ENCODE measurements around the gene ZMYND10.

The ZMYND10 gene

GRCh38 chr3:50347187-50347813 lies 1.8 kb upstream of the ZMYND10 start:
- DNase-seq (ENCODE audit: low read depth in 2 of 2): peak; percentile 60 to 63

DNA sequence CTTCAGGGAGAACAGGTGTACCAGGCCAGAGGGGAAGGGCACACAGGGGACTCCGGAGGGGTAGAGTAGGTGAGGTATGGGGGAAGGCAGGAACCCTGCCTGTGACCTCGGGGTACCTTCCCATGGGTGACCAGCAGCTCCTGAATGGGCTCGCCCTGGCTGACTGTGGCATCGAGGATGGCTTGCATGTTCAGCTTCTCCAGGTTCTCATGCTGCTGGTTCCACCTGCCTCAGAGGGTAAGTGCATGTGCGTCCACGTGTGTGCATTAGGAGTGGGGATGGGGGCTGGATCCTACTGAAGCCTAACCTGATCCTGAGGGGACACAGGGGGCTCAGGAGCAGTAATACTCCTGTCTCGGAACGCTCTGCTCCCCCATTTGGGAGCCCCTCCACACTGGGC lies 524 bp downstream of the ZMYND10 start:
- no peak for DNase-seq (ENCODE audit: low read depth in 2 of 2)

DNA sequence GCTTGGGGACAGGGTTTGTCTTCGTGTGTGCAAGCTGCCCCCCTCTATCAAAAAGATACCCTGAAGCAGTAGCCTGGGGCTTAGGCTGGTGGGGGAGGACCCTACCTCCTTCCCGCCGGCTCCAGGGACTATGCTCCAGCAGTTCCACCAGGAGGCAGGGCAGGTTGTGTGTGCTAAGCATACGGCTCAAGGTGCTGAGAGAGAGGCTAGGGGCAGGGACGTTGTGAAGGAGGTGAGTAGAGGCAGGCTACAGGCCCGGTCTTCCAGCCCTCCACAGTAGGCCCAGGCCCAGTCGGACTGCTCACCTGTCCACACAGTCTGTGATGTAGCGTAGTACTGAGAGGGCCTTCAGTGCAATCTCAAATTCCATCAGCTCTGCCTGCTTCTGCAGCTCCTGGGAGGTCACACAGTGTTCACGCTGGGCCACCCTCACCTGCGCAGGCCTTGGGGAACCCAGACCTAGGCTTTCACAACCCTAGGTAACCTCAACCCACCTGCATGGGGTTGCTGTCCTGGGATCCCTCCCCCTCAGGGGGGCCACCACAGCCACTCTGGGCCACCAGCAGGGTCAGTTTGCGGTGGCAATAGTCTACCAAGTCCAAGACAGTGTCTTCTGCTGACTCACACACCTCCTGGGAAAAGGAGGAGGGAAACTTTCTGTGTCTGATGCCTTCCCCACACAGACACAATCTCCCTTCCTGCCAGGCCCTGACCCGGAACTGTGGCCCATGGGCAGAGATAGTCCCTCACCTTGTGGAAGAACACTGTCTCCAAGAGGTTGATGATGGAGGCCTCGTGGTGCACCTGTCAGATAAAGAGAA lies 2.5 kb downstream of the ZMYND10 start:
- no peak for DNase-seq (ENCODE audit: low read depth in 2 of 2)

DNA sequence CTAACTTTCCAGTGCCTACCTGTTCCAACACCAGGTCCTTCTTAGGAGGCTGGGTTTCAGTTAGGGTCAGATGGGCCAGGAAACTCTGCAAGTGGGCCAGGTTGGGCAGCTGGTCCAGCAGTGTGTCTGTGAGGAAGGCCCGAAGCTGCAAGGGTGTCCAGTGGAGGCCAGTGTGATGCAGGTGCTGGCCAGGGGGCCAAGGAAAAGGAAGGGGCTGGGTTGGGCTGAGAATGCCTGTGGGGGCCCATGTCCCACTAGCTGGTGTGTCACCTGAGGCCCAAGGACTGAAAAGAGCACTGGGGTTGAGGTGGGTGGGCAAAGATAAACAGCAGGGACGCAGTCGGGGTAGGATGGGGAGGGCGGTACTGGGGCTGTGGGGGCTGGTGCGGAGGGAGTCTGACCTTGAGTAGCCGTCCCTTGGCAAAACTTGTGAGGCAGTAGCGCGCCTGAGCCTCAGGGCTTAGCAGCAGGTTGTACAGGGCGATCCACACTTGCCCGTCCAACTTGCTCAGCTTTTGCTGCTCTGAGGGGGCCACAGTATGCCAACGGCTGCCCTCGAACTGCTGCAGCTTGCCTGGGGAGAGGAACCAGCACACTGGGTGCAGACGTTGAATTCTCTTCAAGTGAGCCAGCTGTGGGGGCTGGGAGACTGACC lies 3.4 kb downstream of the ZMYND10 start:
- DNase-seq (ENCODE audit: low read depth in 2 of 2): no peak

DNA sequence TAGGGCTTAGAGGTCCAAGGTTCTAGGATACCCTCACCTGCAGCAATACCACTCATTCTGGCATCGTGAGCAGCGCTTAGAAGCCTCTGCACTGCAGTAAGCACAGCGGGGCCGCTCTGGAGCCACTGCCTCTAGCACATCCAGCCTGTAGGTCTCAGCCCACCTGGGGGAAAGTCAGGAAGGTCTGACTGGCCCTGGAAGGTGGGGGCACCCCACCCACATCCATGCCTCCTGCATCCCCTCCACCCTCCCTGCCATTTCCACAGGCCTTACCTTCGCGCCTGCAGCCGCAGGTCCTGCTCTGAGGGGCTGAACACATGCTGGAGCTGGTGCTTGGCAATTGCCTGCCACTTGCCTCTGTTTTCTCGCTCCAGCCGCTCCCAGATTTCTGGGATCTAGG lies 4.0 kb downstream of the ZMYND10 start:
- DNase-seq (ENCODE audit: low read depth in 2 of 2): no peak

DNA sequence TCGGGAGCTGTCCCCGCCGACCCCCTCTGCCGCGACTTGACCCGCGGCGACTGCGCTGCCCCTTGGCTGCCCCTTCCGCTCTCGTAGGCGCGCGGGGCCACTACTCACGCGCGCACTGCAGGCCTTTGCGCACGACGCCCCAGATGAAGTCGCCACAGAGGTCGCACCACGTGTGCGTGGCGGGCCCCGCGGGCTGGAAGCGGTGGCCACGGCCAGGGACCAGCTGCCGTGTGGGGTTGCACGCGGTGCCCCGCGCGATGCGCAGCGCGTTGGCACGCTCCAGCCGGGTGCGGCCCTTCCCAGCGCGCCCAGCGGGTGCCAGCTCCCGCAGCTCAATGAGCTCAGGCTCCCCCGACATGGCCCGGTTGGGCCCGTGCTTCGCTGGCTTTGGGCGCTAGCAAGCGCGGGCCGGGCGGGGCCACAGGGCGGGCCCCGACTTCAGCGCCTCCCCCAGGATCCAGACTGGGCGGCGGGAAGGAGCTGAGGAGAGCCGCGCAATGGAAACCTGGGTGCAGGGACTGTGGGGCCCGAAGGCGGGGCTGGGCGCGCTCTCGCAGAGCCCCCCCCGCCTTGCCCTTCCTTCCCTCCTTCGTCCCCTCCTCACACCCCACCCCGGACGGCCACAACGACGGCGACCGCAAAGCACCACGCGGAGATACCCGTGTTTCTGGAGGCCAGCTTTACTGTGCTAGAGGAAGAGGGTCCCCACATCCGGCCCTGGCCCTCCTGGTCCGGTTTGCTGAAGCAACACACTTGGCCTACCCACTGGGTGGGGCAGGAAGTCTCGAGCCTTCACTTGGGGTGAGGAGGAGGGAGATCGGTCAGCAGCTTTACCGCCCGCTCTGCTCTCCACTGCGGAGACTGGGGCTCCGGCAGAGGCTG lies 4.8 kb downstream of the ZMYND10 start, which contains the start of gene RASSF1:
TSS of gene RASSF1 (minus strand) at position 389 of the 882 bp plus-strand sequence. CDS start at position 358, 31 bp downstream.
- peak in 1 of 2 donors; percentile 30 for DNase-seq (ENCODE audit: low read depth in 2 of 2)

GRCh38 chr3:50340147-50340447 lies 5.4 kb downstream of the ZMYND10 start:
- DNase-seq (ENCODE audit: low read depth in 2 of 2): no peak

GRCh38 chr3:50339485-50340146 lies 5.9 kb downstream of the ZMYND10 start:
- DNase-seq (ENCODE audit: low read depth in 2 of 2): no peak

GRCh38 chr3:50338965-50339364 lies 6.6 kb downstream of the ZMYND10 start:
- DNase-seq (ENCODE audit: low read depth in 2 of 2): no peak

- DNase-seq (ENCODE audit: low read depth in 2 of 2): peak; percentile 91
These were observed 8.2 kb downstream of the ZMYND10 start for GRCh38 chr3:50337175-50337861.

- DNase-seq (ENCODE audit: low read depth in 2 of 2): no peak
These were observed 8.9 kb downstream of the ZMYND10 start for GRCh38 chr3:50336452-50337174.

- DNase-seq (ENCODE audit: low read depth in 2 of 2): no peak
These were observed 11.0 kb downstream of the ZMYND10 start for GRCh38 chr3:50334339-50335075.

GRCh38 chr3:50333744-50334328 lies 11.7 kb downstream of the ZMYND10 start:
- DNase-seq (ENCODE audit: low read depth in 2 of 2): no peak

DNA sequence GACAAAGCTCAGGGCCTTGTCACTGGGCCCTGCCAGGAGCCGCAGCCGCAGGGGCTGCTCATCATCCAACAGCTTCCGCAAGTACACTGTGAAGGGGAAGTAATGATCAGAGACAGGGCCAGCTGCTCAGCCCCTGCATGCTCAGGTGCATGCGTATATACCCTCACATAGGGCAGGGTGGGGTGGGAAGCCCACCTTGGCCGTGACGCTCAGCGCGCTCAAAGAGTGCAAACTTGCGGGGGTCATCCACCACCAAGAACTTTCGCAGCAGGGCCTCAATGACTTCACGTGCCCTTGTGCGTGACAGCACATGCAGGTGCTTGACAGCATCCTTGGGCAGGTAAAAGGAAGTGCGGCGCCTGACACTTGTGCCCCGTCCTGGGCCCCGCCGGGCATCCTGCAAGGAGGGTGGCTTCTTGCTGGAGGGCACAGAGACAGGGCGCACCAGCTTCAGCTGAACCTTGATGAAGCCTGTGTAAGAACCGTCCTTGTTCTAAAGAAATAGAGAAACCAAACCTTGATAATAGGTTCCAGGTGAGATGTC lies 14.1 kb downstream of the ZMYND10 start:
- DNase-seq (ENCODE audit: low read depth in 2 of 2): no peak

- no peak for DNase-seq (ENCODE audit: low read depth in 2 of 2)
These were observed 15.2 kb downstream of the ZMYND10 start for GRCh38 chr3:50330330-50330729.

DNA sequence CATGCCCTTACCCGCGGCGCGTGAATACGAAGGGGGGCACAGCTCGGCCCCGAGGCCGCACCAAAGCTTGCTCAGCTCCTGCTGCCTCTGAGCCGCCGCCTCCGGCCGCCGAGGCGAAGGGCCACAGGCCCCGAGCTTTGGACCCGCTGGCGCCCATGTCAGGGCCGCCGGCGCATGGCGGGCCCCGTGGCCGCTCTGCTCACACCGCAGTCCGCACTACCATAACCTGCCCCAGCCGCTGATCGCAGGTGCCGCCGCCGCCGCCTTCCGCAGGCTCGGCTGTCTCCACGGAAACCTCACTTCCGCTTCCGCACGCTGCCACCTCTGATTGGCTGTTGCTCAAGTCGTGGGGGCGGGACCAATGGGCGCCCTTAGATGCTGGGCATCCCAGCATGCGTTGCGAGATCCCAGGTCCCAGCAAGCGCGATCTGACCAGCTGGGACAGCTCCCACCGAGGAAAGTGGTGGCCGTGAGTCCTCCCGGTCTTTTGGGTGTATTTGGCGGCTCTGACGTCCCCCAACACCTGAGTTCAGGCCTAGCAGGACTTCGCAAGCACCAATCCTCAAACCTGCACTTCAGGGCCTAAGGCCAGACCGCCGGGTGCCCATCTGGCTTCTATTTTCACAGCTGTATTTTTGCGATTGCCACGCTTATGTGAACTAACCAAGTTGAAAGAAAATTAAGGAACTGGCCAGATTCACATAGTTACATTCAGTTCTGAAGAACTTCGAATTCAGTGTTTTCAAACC lies 17.4 kb downstream of the ZMYND10 start, which contains the start of gene TUSC2:
TSS of gene TUSC2 (minus strand) at position 281 of the 749 bp plus-strand sequence. CDS start at position 157, 124 bp downstream.
- peak; percentile 81 to 88 for DNase-seq (ENCODE audit: low read depth in 2 of 2)

- no peak for DNase-seq (ENCODE audit: low read depth in 2 of 2)
These were observed 18.4 kb downstream of the ZMYND10 start for GRCh38 chr3:50327129-50327528.

DNA sequence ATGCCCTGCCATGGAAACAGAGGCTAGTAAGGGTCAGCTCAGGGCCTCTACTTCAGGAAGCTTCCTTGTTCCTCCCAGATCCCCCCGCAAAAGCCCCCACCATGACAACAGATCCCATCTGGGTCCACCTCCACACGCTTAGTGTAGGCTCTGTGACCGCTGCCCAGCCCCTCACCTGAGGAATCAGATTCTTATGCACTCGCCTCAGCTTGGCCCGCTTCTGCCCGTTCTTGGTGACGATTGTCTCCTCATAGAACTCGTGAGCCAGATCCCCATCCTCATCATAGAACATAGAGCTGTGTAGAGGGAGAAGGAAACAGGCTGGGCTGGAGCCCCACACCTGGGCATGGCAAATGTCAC lies 19.4 kb downstream of the ZMYND10 start:
- no peak for DNase-seq (ENCODE audit: low read depth in 2 of 2)

All from stimulated activated CD8-positive, alpha-beta memory T cell treated with anti-CD3 and anti-CD28 coated beads, Interleukin-15, amount 100 ng/mL, for 4 hours (primary cell).